NK-92 (cell line): ENCODE data around the gene BMP4.

Source experiments
- DNase-seq: peaks from one replicate; lab custom pipeline; 2025; ENCODE audit not compliant: unreplicated experiment; lab: John Stamatoyannopoulos, UW

BMP4 gene

GRCh38 chr14:53947094-53947445, 9.6 kb downstream of the BMP4 start:
- no peak for DNase-seq

- no peak for DNase-seq
Measured at GRCh38 chr14:53946404-53947093, 10.1 kb downstream of the BMP4 start.

- no peak for DNase-seq
Measured at GRCh38 chr14:53946071-53946403, 10.6 kb downstream of the BMP4 start.

GRCh38 chr14:53943751-53944083, 12.9 kb downstream of the BMP4 start:
- no peak for DNase-seq

GRCh38 chr14:53942970-53943750, 13.5 kb downstream of the BMP4 start:
- no peak for DNase-seq

GRCh38 chr14:53938136-53938837, 18.3 kb downstream of the BMP4 start:
- DNase-seq, result no peak

GRCh38 chr14:53934778-53935414, 21.7 kb downstream of the BMP4 start:
- DNase-seq, result no peak

GRCh38 chr14:53932966-53933365, 23.7 kb downstream of the BMP4 start:
- DNase-seq, result no peak

GRCh38 chr14:53929871-53930715, 26.5 kb downstream of the BMP4 start:
- DNase-seq, result no peak

- DNase-seq, result no peak
Measured at GRCh38 chr14:53927171-53927570, 29.5 kb downstream of the BMP4 start.

- no peak for DNase-seq
Measured at GRCh38 chr14:53925201-53925766, 31.3 kb downstream of the BMP4 start.

GRCh38 chr14:53924753-53925152, 31.9 kb downstream of the BMP4 start:
- DNase-seq, result no peak

- no peak for DNase-seq
Measured at GRCh38 chr14:53921027-53921426, 35.6 kb downstream of the BMP4 start.

GRCh38 chr14:53916239-53916638, 40.4 kb downstream of the BMP4 start:
- no peak for DNase-seq

- DNase-seq, result no peak
Measured at GRCh38 chr14:53915364-53916014, 41.1 kb downstream of the BMP4 start.

GRCh38 chr14:53912021-53912420, 44.6 kb downstream of the BMP4 start:
- no peak for DNase-seq

- no peak for DNase-seq
Measured at GRCh38 chr14:53908416-53908815, 48.2 kb downstream of the BMP4 start.

- no peak for DNase-seq
Measured at GRCh38 chr14:53902307-53902706, 54.3 kb downstream of the BMP4 start.

GRCh38 chr14:53900499-53900898, 56.1 kb downstream of the BMP4 start:
- no peak for DNase-seq
